Loucy (cell line): Measurements from ENCODE around the gene RAD23A.
"Not testable (repeated sequence)": the region's sequence is repeated elsewhere in the genome, so short reads cannot be mapped to it uniquely, and the experiment has no call there.

ENCODE experiments used
- H2AFZ ChIP-seq: fragments of 200-600 bp; sonication (generic); 2 replicates; pipeline ENCODE4 v1.6.0; 2016; ENCODE audit warnings: antibody characterized with exemption, mild to moderate bottlenecking, low read length, moderate library complexity
- H3F3A ChIP-seq: fragments of 200-600 bp; 2 replicates; pipeline ENCODE4 v1.6.0; 2016; ENCODE audit warnings: antibody characterized with exemption, low read depth, mild to moderate bottlenecking
- H3K27me3 ChIP-seq: fragments of 200-600 bp; sonication (generic); 2 replicates; pipeline ENCODE4 v1.6.1; 2014; ENCODE audit warnings: low read length, mild to moderate bottlenecking; ENCODE audit not compliant: insufficient read depth, poor library complexity, severe bottlenecking
- H3K36me3 ChIP-seq: fragments of 200-600 bp; sonication (generic); 2 replicates; pipeline ENCODE4 v1.6.1; 2016; ENCODE audit warnings: low read length; ENCODE audit not compliant: insufficient read depth
- H3K4me1 ChIP-seq: fragments of 200-600 bp; sonication (generic); 2 replicates; pipeline ENCODE4 v1.5.1; 2014; ENCODE audit warnings: low read length, mild to moderate bottlenecking; ENCODE audit not compliant: insufficient read depth, poor library complexity, severe bottlenecking
- H3K4me2 ChIP-seq: fragments of 200-600 bp; sonication (generic); 2 replicates; pipeline ENCODE4 v1.6.0; 2014; ENCODE audit warnings: antibody characterized with exemption, low read length, low read depth, mild to moderate bottlenecking; ENCODE audit not compliant: poor library complexity, severe bottlenecking
- H3K4me3 ChIP-seq: fragments of 200-600 bp; sonication (generic); 2 replicates; pipeline ENCODE4 v1.5.1; 2014; ENCODE audit warnings: low read length, mild to moderate bottlenecking, mixed read lengths; ENCODE audit not compliant: poor library complexity, severe bottlenecking
- H3K79me2 ChIP-seq: fragments of 200-600 bp; sonication (generic); 2 replicates; pipeline ENCODE4 v1.6.1; 2014; ENCODE audit warnings: low read length; ENCODE audit not compliant: insufficient read depth
- H3K9ac ChIP-seq: fragments of 200-600 bp; sonication (generic); 2 replicates; pipeline ENCODE4 v1.6.0; 2014; ENCODE audit warnings: mild to moderate bottlenecking, low read depth, low read length, moderate library complexity; ENCODE audit not compliant: poor library complexity, severe bottlenecking
- H3K9me2 ChIP-seq: fragments of 200-600 bp; sonication (generic); replicated peaks from 2 replicates; pipeline ENCODE4 v1.6.1; 2016; ENCODE audit warnings: low read depth, low read length, mixed read lengths
- H3K9me3 ChIP-seq: fragments of 200-600 bp; sonication (generic); 2 replicates; pipeline ENCODE4 v1.6.1; 2014; ENCODE audit warnings: mild to moderate bottlenecking, antibody characterized with exemption, low read length, low read depth; ENCODE audit not compliant: insufficient read depth
- H4K20me1 ChIP-seq: fragments of 200-600 bp; sonication (generic); 2 replicates; pipeline ENCODE4 v1.6.0; 2014; ENCODE audit warnings: antibody characterized with exemption, low read length, mild to moderate bottlenecking; ENCODE audit not compliant: insufficient read depth, poor library complexity, severe bottlenecking
- EZH2phosphoT487 ChIP-seq: fragments of 200-600 bp; IDR thresholded peaks from 2 replicates; pipeline ENCODE4 v1.6.1; 2018; ENCODE audit warnings: antibody characterized with exemption, mild to moderate bottlenecking, moderate library complexity, borderline replicate concordance
- TF ChIP-seq, protein P1 (sequence below): fragments of 200-600 bp; sonication (generic); conservative IDR thresholded peaks from 2 replicates; pipeline ENCODE4 v1.5.1; 2014; ENCODE audit warnings: mild to moderate bottlenecking, antibody characterized with exemption, low read length

RAD23A gene

DNA sequence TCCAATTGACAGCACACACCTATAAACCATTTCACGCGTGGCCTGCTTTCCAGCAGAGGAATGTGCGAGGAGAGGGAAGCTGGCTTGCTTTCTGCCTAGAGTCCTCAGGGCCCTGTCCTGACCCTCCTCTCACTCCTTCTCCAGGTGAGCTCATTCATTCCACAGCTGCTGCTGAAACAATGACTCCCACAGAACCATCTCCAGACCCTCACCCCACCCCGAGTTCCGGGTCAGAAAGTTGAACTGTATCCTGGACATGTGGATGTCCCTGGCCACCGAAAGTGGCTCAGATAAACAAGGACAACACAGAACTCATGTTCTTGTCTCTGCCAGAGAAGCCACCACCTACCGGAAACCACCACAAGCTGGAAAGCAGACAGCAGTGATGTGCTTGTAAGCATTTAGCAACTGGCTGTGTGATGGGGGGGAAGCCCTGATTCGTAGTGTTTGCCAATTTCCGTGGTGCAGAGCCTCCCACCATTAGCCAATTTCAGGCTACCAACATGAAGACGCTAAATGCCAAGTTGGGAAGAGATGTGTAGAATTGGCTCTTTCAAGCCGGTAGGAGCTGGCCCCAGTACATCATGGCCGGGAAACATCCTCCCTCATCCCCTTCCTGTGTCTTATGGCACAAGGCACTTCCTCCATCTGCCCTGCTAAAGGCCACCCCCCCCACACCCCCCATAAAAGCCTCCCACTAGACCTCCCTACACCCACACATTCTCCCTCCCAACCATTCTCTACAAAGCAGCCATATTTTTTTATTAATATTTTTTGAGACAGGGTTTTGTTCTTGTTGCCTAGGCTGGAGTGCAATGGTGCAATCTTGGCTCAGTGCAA lies 31.6 kb upstream of the RAD23A start:
- Histone ChIP-seq H3K9me3 (no peaks in the 10 kb centered on the region), H3K4me3 (peak overlapping the region; percentile 70), H3K79me2 (peaks cover 7% of the 10 kb centered on the region; the same call in 1 of the 2 replicates), H2AFZ (peak overlapping the region; percentile 35; the same call in 1 of the 2 replicates), H4K20me1 (no peaks in the 10 kb centered on the region), H3K4me1 (peaks cover 44% of the 10 kb centered on the region), H3K9me2 (no peaks in the 10 kb centered on the region), H3K36me3 (no peaks in the 10 kb centered on the region), H3K4me2 (peak overlapping the region; percentile 80), H3F3A (no peaks in the 10 kb centered on the region), H3K9ac (peak overlapping the region; percentile 73), H3K27me3 (no peaks in the 10 kb centered on the region)
- TF ChIP-seq, protein P1, sequence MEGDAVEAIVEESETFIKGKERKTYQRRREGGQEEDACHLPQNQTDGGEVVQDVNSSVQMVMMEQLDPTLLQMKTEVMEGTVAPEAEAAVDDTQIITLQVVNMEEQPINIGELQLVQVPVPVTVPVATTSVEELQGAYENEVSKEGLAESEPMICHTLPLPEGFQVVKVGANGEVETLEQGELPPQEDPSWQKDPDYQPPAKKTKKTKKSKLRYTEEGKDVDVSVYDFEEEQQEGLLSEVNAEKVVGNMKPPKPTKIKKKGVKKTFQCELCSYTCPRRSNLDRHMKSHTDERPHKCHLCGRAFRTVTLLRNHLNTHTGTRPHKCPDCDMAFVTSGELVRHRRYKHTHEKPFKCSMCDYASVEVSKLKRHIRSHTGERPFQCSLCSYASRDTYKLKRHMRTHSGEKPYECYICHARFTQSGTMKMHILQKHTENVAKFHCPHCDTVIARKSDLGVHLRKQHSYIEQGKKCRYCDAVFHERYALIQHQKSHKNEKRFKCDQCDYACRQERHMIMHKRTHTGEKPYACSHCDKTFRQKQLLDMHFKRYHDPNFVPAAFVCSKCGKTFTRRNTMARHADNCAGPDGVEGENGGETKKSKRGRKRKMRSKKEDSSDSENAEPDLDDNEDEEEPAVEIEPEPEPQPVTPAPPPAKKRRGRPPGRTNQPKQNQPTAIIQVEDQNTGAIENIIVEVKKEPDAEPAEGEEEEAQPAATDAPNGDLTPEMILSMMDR, result no peak
- TF ChIP-seq EZH2phosphoT487, result no peak

- H3F3A ChIP-seq, H3K79me2 ChIP-seq, H3K9me2 ChIP-seq, H3K9me3 ChIP-seq, H3K4me3 ChIP-seq, H4K20me1 ChIP-seq, H3K36me3 ChIP-seq, H3K4me2 ChIP-seq, H3K27me3 ChIP-seq, H2AFZ ChIP-seq: not testable (repeated sequence)
- peaks cover 44% of the 10 kb centered on the region for H3K4me1 ChIP-seq
- peak overlapping the region; percentile 73 for H3K9ac ChIP-seq
These were observed 29.8 kb upstream of the RAD23A start for GRCh38 chr19:12915860-12916259.

GRCh38 chr19:12918253-12918652 lies 27.4 kb upstream of the RAD23A start:
- Histone ChIP-seq H3K4me3 (peak overlapping the region; percentile 70), H3F3A (no peaks in the 10 kb centered on the region; the same call in 1 of the 2 replicates), H3K4me2 (peak overlapping the region; percentile 43), H3K9me3 (no peaks in the 10 kb centered on the region), H3K9ac (peak overlapping the region; percentile 75), H4K20me1 (no peaks in the 10 kb centered on the region), H3K9me2 (no peaks in the 10 kb centered on the region), H3K4me1 (peaks cover 38% of the 10 kb centered on the region), H3K36me3 (peaks cover 11% of the 10 kb centered on the region; the same call in 1 of the 2 replicates), H3K79me2 (peaks cover 7% of the 10 kb centered on the region; the same call in 1 of the 2 replicates), H2AFZ (no peak overlapping the region), H3K27me3 (no peaks in the 10 kb centered on the region)
- TF ChIP-seq, protein P1, result no peak
- TF ChIP-seq EZH2phosphoT487, result no peak

DNA sequence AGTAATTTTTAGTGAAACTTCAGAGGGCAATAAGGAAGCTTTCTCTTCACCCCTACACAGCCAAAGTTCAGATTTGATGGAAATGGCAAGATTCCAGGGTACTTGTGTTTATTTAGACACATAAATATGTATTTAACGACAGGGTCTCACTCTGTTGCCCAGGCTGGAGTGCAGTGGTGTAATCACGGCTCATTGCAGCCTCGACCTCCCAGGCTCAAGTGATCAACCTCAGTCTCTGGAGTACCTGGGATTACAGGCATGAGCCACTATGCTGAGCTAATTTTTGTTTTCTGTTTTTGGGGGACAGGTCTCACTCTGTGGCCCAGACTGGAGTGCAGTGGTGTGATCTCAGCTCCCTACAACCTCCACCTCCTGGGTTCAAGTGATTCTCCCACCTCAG lies 24.6 kb upstream of the RAD23A start:
- H3K4me3 ChIP-seq, result no peak overlapping the region
- no peak overlapping the region for H3K9ac ChIP-seq
- no peak overlapping the region for H3K4me2 ChIP-seq
- peaks cover 7% of the 10 kb centered on the region; the same call in 1 of the 2 replicates for H3K79me2 ChIP-seq
- H3K9me3 ChIP-seq, result no peaks in the 10 kb centered on the region
- TF ChIP-seq, protein P1, result no peak
- TF ChIP-seq EZH2phosphoT487, result no peak
- H3F3A ChIP-seq, result no peaks in the 10 kb centered on the region; the same call in 1 of the 2 replicates
- no peak overlapping the region for H2AFZ ChIP-seq
- no peaks in the 10 kb centered on the region for H3K27me3 ChIP-seq
- no peaks in the 10 kb centered on the region for H3K9me2 ChIP-seq
- peaks cover 31% of the 10 kb centered on the region; the same call in 1 of the 2 replicates for H3K36me3 ChIP-seq
- H4K20me1 ChIP-seq, result no peaks in the 10 kb centered on the region
- H3K4me1 ChIP-seq, result peaks cover 11% of the 10 kb centered on the region
